GM12874 (cell line): ENCODE measurements around the gene SLF2.

Experiments
- TF ChIP-seq, protein P1 (sequence below): IDR thresholded peaks from 2 replicates; pipeline ENCODE4 v1.5.1; 2011; ENCODE audit warnings: low read depth, mild to moderate bottlenecking, control low read depth, low read length, moderate library complexity; ENCODE audit not compliant: insufficient read depth

The SLF2 gene

DNA sequence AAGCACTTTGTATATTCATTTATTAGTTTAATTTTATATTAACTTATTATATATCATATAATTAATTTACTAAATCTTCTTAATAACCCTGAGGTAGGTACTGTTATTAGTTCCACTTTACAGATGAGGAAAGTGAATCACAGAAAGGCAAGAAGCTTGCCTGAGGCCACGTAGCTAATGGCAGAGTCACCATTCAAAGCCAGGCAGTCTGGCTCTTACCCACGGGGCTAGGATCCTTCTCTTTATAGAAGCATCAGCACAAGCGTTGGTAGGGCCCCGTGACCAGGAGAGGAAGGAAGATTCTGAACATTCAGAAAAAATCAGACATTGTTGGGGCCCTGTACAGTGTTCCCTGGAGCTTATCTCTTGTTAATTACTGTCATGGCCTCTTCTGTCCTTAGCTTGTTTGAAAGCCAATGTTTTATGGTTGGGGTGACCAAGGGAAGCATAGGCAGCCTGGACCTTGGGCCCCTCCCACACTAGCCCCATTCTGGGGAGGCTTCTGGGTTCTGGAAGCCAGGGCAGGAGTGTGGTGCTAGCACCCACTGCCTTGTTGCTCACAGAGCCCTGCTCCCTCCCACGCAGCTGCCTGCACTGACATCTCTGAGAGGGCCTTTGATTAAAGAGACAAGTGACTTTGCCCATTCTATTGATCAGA is 31.1 kb upstream of the SLF2 start:
- TF ChIP-seq, protein P1, sequence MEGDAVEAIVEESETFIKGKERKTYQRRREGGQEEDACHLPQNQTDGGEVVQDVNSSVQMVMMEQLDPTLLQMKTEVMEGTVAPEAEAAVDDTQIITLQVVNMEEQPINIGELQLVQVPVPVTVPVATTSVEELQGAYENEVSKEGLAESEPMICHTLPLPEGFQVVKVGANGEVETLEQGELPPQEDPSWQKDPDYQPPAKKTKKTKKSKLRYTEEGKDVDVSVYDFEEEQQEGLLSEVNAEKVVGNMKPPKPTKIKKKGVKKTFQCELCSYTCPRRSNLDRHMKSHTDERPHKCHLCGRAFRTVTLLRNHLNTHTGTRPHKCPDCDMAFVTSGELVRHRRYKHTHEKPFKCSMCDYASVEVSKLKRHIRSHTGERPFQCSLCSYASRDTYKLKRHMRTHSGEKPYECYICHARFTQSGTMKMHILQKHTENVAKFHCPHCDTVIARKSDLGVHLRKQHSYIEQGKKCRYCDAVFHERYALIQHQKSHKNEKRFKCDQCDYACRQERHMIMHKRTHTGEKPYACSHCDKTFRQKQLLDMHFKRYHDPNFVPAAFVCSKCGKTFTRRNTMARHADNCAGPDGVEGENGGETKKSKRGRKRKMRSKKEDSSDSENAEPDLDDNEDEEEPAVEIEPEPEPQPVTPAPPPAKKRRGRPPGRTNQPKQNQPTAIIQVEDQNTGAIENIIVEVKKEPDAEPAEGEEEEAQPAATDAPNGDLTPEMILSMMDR = no peak

DNA sequence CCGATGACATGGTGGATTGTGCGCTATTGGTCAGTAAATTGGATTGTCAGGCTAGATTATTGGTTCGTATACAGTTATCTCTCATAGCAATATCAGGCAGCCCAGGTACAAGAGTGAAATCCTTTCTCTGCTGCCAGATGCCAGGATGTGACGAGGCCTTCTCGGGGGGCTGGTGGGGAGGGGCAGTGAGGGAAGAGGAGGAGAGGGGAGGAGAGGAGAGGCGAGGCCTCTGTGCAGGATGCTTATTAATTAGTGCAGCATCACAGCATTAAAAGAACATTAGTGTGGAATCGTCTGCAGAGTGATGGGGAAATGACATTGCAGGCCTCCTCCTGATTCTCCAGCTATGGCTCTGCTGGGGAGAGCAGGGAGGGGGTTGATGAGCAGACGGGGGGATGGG is 30.5 kb upstream of the SLF2 start:
- TF ChIP-seq, protein P1 = no peak

DNA sequence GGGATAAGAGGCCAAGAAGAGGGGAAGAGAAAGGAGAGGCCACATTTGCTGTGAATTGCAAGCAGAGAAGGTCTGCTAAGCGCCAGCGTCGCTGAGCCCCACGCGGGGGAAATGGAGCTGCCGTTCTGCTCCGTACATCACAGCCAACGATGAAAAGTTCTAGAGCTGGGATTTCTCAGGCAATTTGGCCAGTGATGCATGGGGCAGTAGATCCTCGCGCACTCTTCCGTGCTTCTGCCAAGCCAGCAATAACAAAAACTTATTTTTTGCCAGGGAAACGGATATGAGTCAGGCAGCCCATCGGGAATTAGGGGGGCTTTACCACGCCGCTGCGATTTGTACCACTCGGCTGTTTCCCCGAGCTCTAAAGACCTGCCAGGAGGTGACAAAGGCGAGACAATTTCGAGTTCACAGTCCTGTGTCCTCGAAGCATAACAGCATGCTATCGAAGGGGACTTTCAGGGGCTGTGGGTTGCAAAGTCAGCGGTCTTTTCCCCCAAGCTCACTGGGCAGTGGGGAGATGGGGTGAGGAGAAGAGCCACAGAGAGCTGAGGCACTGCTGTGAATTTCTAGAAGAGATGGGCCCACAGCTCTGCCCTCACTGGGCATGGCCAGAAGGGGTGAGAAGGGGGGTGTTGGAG is 30.0 kb upstream of the SLF2 start:
- TF ChIP-seq, protein P1 = no peak

DNA sequence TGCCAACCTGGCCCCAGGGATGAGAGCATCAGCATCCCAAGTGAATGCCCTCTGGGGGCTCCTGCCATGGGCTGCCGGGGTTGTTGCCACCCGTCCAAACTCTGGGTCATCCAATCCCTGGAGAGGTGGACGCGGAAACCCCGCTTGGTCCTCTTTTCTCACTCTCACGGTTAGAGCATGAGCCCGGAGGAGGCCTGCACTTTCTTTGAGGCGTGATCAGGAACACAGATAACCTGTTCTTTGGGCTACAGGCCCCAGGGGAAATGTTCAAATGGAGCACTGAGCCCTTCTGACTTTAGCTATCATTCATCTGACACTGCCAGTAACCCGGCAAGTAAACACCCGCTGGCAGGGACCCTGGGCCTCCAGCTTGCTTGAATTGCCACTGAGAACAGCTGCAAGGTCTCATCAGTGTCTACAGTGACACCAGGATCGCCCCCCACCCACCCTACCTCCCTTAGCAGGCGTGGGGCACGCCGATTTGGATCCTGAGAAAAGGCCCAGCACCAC is 29.4 kb upstream of the SLF2 start:
- TF ChIP-seq, protein P1 = no peak

DNA sequence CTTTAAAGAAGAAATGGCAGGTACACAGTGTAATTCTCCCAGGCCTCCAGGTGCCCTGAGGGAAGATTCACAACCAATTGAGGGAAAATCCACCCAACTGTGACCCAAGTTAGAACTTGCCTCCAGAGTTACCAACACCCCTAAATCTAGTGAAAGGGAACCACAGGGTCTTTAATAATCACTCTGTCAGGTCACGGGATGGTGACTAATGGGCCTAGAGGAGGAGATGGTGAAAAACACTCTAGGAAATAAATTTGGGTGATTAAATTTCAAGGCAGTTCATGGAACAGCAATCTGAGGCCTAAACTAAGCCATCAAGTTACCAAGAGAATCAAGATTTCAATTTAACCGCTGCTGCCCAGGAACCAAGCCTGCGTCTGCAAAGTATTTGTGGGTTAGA is 26.7 kb upstream of the SLF2 start:
- TF ChIP-seq, protein P1 = no peak

DNA sequence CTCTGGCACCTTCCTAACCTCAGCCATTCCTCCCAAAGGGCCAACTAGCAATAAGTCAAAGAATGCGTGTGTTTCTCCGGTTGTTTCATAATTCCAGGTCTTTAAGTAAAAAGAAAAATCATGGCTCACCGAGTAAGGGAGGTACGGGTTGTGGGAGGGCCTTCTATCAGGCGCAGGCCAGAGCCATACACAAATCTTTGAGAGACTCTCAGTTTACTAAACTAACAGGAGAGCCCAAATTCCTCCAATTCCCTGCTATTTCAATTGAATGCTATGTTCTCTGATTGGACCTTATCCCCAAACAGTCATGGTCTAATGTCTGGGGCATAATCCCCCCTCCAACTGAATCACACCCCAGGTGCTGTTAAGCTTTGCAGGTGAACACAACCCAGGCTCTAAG is 26.2 kb upstream of the SLF2 start:
- TF ChIP-seq, protein P1 = no peak

DNA sequence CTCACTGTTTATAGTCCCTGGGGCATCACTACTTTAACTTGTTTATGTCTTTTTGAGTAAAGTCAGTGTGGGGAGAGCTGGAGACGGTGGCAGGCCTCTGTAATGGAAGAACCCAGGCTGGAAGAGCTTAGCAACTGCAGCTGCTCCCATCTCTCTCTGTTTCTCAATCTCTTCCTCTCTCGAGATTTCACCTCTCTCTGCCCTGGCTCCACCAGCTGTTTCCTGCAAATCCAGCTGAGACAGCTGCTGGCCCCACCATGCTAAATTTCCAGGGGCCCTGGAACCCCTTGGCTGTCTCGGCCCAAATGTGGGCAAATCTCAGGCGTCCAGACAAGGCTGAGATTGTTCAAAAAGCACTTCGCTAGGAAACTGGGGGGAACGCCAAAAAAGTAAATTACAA is 25.8 kb upstream of the SLF2 start:
- TF ChIP-seq, protein P1 = no peak
